Keratinocyte (primary cell): ENCODE data around the gene FMN1. TPM values are rescaled to one million over a fixed set of nuclear protein-coding genes. Genes with fewer than 3 reads are reported as not detected.

Experiments
- DNase-seq: peaks from one replicate; pipeline ENCODE4 v3.0.0-alpha.2; 2011; ENCODE audit warnings: low read depth, missing footprints, low spot score
- FAIRE-seq: peaks from 2 replicates; lab custom pipeline; 2011; peaks lifted over from hg19 to GRCh38; lab: Jason Lieb, UNC
- H2AFZ ChIP-seq: 2 replicates; pipeline ENCODE4 v1.6.0; 2012; ENCODE audit warnings: low read length, control low read depth, inconsistent platforms; ENCODE audit not compliant: control insufficient read depth
- H3K27ac ChIP-seq: 2 replicates; pipeline ENCODE4 v1.5.1; 2011; ENCODE audit warnings: low read length; ENCODE audit not compliant: control insufficient read depth, insufficient read depth
- H3K27me3 ChIP-seq: 3 replicates; pipeline ENCODE4 v1.6.0; 2011; ENCODE audit warnings: low read length; ENCODE audit not compliant: control insufficient read depth, insufficient read depth; ENCODE audit errors: extremely low read depth
- H3K36me3 ChIP-seq, 2 experiments: 2 replicates in 1 of 2; 3 replicates in 1 of 2; pipeline ENCODE4 v1.5.1; 2011; ENCODE audit warnings: low read length in 2 of 2, mild to moderate bottlenecking in 1 of 2; ENCODE audit not compliant: control insufficient read depth in 2 of 2, insufficient read depth in 2 of 2; ENCODE audit errors: extremely low read depth in 1 of 2
- H3K4me1 ChIP-seq: 3 replicates; pipeline ENCODE4 v1.5.1; 2011; ENCODE audit warnings: low read length; ENCODE audit not compliant: control insufficient read depth, insufficient read depth; ENCODE audit errors: extremely low read depth
- H3K4me2 ChIP-seq: 3 replicates; pipeline ENCODE4 v1.6.0; 2011; ENCODE audit warnings: low read depth, low read length; ENCODE audit not compliant: control insufficient read depth, insufficient read depth; ENCODE audit errors: extremely low read depth
- H3K4me3 ChIP-seq, 3 experiments: fragments of 200-600 bp in 1 of 3; sonication (generic) in 1 of 3; 2 replicates in 2 of 3; 3 replicates in 1 of 3; pipeline ENCODE4 v1.5.1; 2011 to 2016; ENCODE audit warnings: low read length in 3 of 3, mild to moderate bottlenecking in 3 of 3, control low read depth in 2 of 3, inconsistent platforms in 1 of 3, low read depth in 1 of 3, mixed read lengths in 1 of 3, mixed run types in 1 of 3, moderate library complexity in 1 of 3; ENCODE audit not compliant: control insufficient read depth in 2 of 3, insufficient read depth in 2 of 3; ENCODE audit errors: extremely low read depth in 1 of 3
- H3K79me2 ChIP-seq: 2 replicates; pipeline ENCODE4 v1.6.0; 2012; ENCODE audit warnings: low read length; ENCODE audit not compliant: control insufficient read depth, insufficient read depth
- H3K9ac ChIP-seq: 3 replicates; pipeline ENCODE4 v1.6.0; 2011; ENCODE audit warnings: low read length; ENCODE audit not compliant: control insufficient read depth, insufficient read depth; ENCODE audit errors: extremely low read depth
- H3K9me1 ChIP-seq: 3 replicates; pipeline ENCODE4 v1.6.0; 2011; ENCODE audit warnings: low read length; ENCODE audit not compliant: control insufficient read depth, insufficient read depth; ENCODE audit errors: extremely low read depth
- H3K9me3 ChIP-seq: 2 replicates; pipeline ENCODE4 v1.5.1; 2012; ENCODE audit warnings: low read depth, low read length; ENCODE audit not compliant: control insufficient read depth
- H4K20me1 ChIP-seq: 3 replicates; pipeline ENCODE4 v1.6.0; 2011; ENCODE audit warnings: low read length; ENCODE audit not compliant: control insufficient read depth, insufficient read depth; ENCODE audit errors: extremely low read depth
- CTCF ChIP-seq, 3 experiments: IDR thresholded peaks in 1 of 3; conservative IDR thresholded peaks in 1 of 3; optimal IDR thresholded peaks in 1 of 3; 2 replicates in 2 of 3; 3 replicates in 1 of 3; pipeline versions ENCODE3 to v1.5.1; 2011; ENCODE audit warnings: low read length in 3 of 3, mild to moderate bottlenecking in 3 of 3, moderate library complexity in 2 of 3, control low read depth in 1 of 3, inconsistent platforms in 1 of 3; ENCODE audit not compliant: insufficient read depth in 2 of 3; ENCODE audit errors: extremely low read depth in 1 of 3
- EZH2 ChIP-seq: IDR thresholded peaks from one replicate; pipeline ENCODE4 v1.6.1; 2012; ENCODE audit warnings: inconsistent platforms, mild to moderate bottlenecking, low read length, moderate library complexity
- dilution Hi-C: fragments of 300-500 bp; cut with MboI; formaldehyde crosslinking; loops from one replicate; pipeline ENCODE4 v1.7.0; 2020; ENCODE audit warnings: low sequenced_read_pairs; ENCODE audit not compliant: extremely low pct_ligation_motif_present
- polyA plus RNA-seq, 5 experiments: library from polyadenylated mRNA; depleted of rRNA in 3 of 5; stranded (reverse) in 3 of 5; stranded (forward) in 1 of 5; unstranded in 1 of 5; fragments of >200 nt; gene quantifications; 1 replicate in 1 of 5; 2 replicates in 3 of 5; 3 replicates in 1 of 5; pipeline versions ENCODE4 v1.2.1 to v1.2.3, GENCODE V29; 2011 to 2012; ENCODE audit warnings: missing spikeins in 2 of 5, low read depth in 1 of 5, low replicate concordance in 1 of 5

The FMN1 gene
- polyA plus RNA-seq, 1 donor (not counting 4 experiments of a cell fraction or from before 2014, with no cell fraction given) = 0.71 TPM

- no peak for TF ChIP-seq EZH2
- TF ChIP-seq CTCF (optimal IDR thresholded peaks at IDR 0.05 in 1 of 3, IDR thresholded peaks at IDR 0.05 in 1 of 3, conservative IDR thresholded peaks at IDR 0.05 in 1 of 3; ENCODE audit: extremely low read depth in 1 of 3, insufficient read depth in 2 of 3, low read length in 3 of 3) = no peak
- peaks cover 0 to 2% of the 10 kb centered on the region in 2 experiments for H3K36me3 ChIP-seq
- H3K9me1 ChIP-seq = no peaks in the 10 kb centered on the region
- H3K27me3 ChIP-seq = no peaks in the 10 kb centered on the region
- H3K27ac ChIP-seq = peak overlapping the region; percentile 67
- no peak for DNase-seq
- peak; percentile 52 for FAIRE-seq
- H3K79me2 ChIP-seq = no peaks in the 10 kb centered on the region
- peak overlapping the region; percentile 68 for H3K4me2 ChIP-seq
- no peaks in the 10 kb centered on the region for H4K20me1 ChIP-seq
- peak overlapping the region; percentile 22 to 56 (median 48) for H3K4me3 ChIP-seq
- H2AFZ ChIP-seq = peak overlapping the region; percentile 97
- dilution Hi-C loops = no loop called here
- peaks cover 22% of the 10 kb centered on the region for H3K4me1 ChIP-seq
- H3K9ac ChIP-seq = peak overlapping the region; percentile 53
- H3K9me3 ChIP-seq = no peaks in the 10 kb centered on the region
Measured at GRCh38 chr15:33068007-33068481, 126.5 kb downstream of the FMN1 start.

DNA sequence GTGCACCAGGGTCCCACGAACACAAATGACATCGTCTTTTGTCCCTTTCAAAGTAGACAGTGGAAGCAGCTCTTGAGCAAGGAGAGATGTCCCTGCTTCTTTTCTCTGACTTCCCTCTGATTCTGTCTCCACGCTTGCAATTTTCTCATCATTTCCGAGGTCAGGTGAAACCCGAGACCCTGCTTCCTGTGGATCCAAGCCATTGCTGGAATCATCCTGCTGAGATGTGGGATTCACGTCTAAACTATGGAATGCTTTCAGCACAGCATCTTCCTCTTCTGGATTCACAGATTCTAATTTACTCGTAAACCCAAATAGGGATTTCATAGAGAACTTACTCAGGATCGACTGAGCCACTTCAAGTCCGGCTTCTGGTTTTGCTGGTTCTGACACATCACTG is 127.1 kb downstream of the FMN1 start:
- Histone ChIP-seq H3K79me2 (no peaks in the 10 kb centered on the region), H3K4me2 (peak overlapping the region; percentile 68), H2AFZ (peak overlapping the region; percentile 97), H3K9me3 (no peaks in the 10 kb centered on the region), H3K9me1 (no peaks in the 10 kb centered on the region), H3K27ac (peak overlapping the region; percentile 67), H3K4me1 (peaks cover 22% of the 10 kb centered on the region), H3K27me3 (no peaks in the 10 kb centered on the region), H4K20me1 (no peaks in the 10 kb centered on the region), H3K4me3 (peak overlapping the region; percentile 22 to 56 (median 48)), H3K36me3 (peaks cover 0 to 2% of the 10 kb centered on the region in 2 experiments), H3K9ac (peak overlapping the region; percentile 53)
- dilution Hi-C loops = no loop called here
- DNase-seq = no peak
- TF ChIP-seq EZH2 (no peak), CTCF (optimal IDR thresholded peaks at IDR 0.05 in 1 of 3, IDR thresholded peaks at IDR 0.05 in 1 of 3, conservative IDR thresholded peaks at IDR 0.05 in 1 of 3; ENCODE audit: extremely low read depth in 1 of 3, insufficient read depth in 2 of 3, low read length in 3 of 3) (no peak)
- FAIRE-seq = peak; percentile 56
